ENCODE results near the gene SYTL2.

GRCh38 chr11:85810521-85810870 is 445 bp downstream of the SYTL2 start:
- TF ChIP-seq EZH2phosphoT487 (IDR thresholded peaks at IDR 0.05; ENCODE audit: low read depth): no peak
- TF ChIP-seq CTCF (IDR thresholded peaks at IDR 0.05; ENCODE audit: low read depth, low read length): no peak

All from OCI-LY3 (cell line).